GM19397 (cell line): ENCODE results near the gene PGS1.

Experiments
- ATAC-seq: cut with Tn5 transposase; IDR thresholded peaks from one replicate; pipeline ENCODE4 v1.9.1; 2021; ENCODE audit warnings: mild to moderate bottlenecking, moderate library complexity; ENCODE audit not compliant: unreplicated experiment

Gene PGS1

GRCh38 chr17:78406920-78407319, 28.5 kb downstream of the PGS1 start:
- no peak for ATAC-seq

GRCh38 chr17:78407387-78408000, 29.0 kb downstream of the PGS1 start:
- ATAC-seq, result no peak

GRCh38 chr17:78408476-78409050, 30.1 kb downstream of the PGS1 start:
- no peak for ATAC-seq

- no peak for ATAC-seq
These were observed 30.9 kb downstream of the PGS1 start for GRCh38 chr17:78409191-78409928.

- no peak for ATAC-seq
These were observed 32.9 kb downstream of the PGS1 start for GRCh38 chr17:78411241-78411857.

GRCh38 chr17:78412403-78412802, 34.0 kb downstream of the PGS1 start:
- no peak for ATAC-seq

- ATAC-seq, result no peak
These were observed 36.0 kb downstream of the PGS1 start for GRCh38 chr17:78414178-78415162.

- ATAC-seq, result no peak
These were observed 37.6 kb downstream of the PGS1 start for GRCh38 chr17:78415821-78416711.

- no peak for ATAC-seq
These were observed 38.5 kb downstream of the PGS1 start for GRCh38 chr17:78416791-78417530.

- no peak for ATAC-seq
These were observed 39.1 kb downstream of the PGS1 start for GRCh38 chr17:78417531-78417909.

- ATAC-seq, result no peak
These were observed 40.0 kb downstream of the PGS1 start for GRCh38 chr17:78418326-78419026.

GRCh38 chr17:78419970-78420815, 41.7 kb downstream of the PGS1 start:
- no peak for ATAC-seq

- ATAC-seq, result no peak
These were observed 42.7 kb downstream of the PGS1 start for GRCh38 chr17:78421084-78421533.

GRCh38 chr17:78421534-78422266, 43.3 kb downstream of the PGS1 start:
- ATAC-seq, result no peak

GRCh38 chr17:78422267-78422605, 43.8 kb downstream of the PGS1 start:
- no peak for ATAC-seq

GRCh38 chr17:78422872-78423588, 44.6 kb downstream of the PGS1 start:
- ATAC-seq, result no peak
